GM12891 (cell line): ENCODE measurements around the gene SHISA5.
A peak's percentile ranks its signal among the peaks of the same experiment; 100 is the strongest.
"Not testable (repeated sequence)": the region's sequence is repeated elsewhere in the genome, so short reads cannot be mapped to it uniquely, and the experiment has no call there.

ENCODE experiments used
- DNase-seq: peaks from one replicate; pipeline ENCODE4 v3.0.0; 2011; ENCODE audit warnings: low spot score; ENCODE audit not compliant: insufficient read length
- FAIRE-seq: peaks from 2 replicates; lab custom pipeline; 2011; peaks lifted over from hg19 to GRCh38; lab: Jason Lieb, UNC
- PAX5 ChIP-seq: IDR thresholded peaks from 2 replicates; pipeline ENCODE4 v1.6.1; 2011; ENCODE audit warnings: low read length, moderate library complexity, mild to moderate bottlenecking; ENCODE audit not compliant: insufficient read depth, severe bottlenecking
- POLR2A ChIP-seq: IDR thresholded peaks from 2 replicates; pipeline ENCODE4 v1.6.1; 2011; ENCODE audit warnings: low read depth, low read length, control low read depth
- POLR2AphosphoS5 ChIP-seq: IDR thresholded peaks from 2 replicates; pipeline ENCODE4 v1.6.1; 2011; ENCODE audit warnings: low read depth, low read length, control low read depth
- POU2F2 ChIP-seq: IDR thresholded peaks from 2 replicates; pipeline ENCODE4 v1.6.1; 2011; ENCODE audit warnings: low read depth, mild to moderate bottlenecking, control low read depth, low read length, moderate library complexity
- SPI1 ChIP-seq: IDR thresholded peaks from 2 replicates; pipeline ENCODE4 v1.6.1; 2011; ENCODE audit warnings: low read depth, low read length, control low read depth
- TAF1 ChIP-seq: IDR thresholded peaks from 2 replicates; pipeline ENCODE4 v1.6.1; 2011; ENCODE audit warnings: low read depth, low read length, control low read depth

Gene SHISA5

DNA sequence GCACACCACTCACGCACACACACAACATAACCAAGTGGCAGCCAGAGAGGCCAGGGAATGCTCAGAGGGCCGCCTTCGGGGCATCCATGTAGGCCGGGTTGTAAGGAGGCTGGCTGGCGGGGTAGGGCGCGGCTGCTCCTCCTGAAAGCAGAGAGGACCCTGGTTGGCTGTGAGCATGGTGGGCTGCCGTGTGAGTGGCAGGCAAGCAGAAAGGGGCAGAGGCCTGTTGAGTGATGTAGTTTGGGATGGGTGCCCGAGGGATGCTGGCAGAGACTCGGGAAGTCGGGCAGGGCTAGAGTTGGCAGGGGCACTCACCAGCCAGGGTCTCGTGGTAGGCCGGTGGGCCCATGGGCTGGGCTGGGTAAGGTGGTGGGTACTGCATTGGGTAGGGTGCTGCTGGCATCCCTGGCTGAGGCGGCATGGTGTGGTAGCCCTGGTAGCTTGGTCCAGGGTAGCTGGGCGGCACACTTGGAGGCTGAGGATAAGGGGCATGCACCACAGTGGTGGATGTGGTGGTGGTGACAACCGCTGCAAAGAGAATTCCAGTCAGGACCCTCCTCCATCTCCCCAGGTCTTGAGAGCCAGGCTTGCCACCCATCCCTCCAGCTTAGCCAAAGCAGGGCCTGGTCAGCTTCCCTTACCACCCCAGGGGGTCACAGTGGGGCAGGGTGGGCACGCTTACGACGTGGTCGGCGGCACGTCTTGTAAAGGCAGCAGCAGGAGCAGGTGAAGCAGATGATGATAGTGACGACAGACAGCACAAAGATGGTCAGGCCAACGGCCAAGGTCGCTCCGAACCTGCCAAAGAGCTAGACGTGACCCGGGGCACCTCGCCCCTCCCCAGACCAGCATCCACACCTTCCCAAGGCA, 34.7 kb downstream of the SHISA5 start:
- 0 out of 2 replicates have a peak, but pooled peaks have one; percentile 25 for TF ChIP-seq POLR2AphosphoS5
- TF ChIP-seq PAX5 = no peak
- no peak for DNase-seq
- FAIRE-seq = no peak

DNA sequence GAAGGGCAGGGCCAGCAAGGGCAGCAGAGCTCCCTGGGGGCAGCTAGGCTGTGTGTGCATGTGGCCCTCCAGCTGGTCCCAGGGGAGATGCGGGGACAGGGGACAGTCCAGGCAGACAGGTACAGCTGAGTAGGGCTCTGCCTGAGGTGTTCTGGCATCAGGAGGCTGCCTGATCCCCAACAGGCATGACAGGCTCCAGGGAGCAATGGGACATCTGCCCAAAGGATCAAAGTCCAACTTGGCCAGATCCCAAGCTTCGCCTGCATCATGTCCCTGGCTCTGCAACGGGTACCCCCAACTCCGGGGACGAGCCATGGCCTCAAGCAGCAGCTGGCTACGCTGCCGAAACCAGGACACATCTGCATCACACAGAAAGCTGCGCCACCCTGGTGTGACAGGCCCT, 35.6 kb downstream of the SHISA5 start:
- TF ChIP-seq POLR2AphosphoS5 (peak; percentile 20; the same call in 1 of the 2 replicates), POU2F2 (no peak)
- FAIRE-seq (no peak), DNase-seq (no peak)

DNA sequence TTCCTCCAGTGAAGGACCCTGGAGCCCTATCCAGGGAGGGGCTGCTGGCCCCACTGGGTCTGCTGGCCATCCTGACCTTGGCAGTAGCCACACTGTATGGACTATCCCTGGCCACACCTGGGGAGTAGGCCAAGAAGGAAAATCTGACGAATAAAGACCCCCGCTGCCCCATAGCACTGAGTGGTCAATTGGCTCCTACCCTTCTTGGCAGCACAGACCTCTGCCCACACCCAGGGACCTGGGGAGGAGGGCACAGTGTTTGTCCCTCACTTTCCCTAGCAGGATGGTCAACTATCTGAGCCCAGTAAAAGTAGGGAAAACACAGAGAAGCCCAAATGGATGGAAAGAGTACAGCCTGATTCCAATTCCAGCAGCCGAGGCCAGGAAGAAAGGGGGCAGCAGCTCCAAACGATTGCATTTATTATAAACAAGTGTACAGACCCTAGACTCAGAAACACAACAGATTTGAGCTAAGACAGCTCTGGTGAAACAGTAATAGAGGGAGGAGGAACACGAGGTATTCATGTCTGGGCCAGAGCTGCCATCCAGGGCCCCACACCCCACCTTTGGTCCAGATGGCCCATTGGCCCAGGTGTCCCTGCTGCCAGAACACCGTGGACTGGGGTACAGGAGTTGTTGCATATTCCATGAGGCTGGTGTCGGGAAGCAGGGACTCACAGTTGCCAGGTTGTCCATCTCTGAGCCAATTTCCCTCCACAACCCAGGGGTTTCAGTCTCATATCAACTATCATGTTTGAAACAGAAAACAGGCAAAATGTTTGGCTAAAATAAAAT, 36.3 kb downstream of the SHISA5 start:
- no peak for TF ChIP-seq POLR2A
- no peak for TF ChIP-seq PAX5
- no peak for TF ChIP-seq POU2F2
- no peak for TF ChIP-seq POLR2AphosphoS5
- TF ChIP-seq TAF1 = no peak
- TF ChIP-seq SPI1 = no peak
- DNase-seq (no peak), FAIRE-seq (no peak)

DNA sequence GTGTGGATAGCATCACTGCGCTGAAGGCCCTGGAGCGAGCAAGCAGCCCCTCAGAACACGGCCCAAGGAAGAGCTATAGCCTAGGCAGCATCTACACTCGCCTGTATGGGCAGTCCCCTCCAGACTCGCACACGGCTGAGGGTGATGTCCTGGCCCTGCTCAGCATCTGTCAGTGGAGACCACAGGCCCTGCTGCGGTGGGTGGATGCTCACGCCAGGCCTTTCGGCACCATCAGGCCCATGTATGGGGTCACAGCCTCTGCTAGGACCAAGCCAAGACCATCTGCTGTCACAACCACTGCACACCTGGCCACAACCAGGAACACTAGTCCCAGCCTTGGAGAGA, 36.9 kb downstream of the SHISA5 start:
- DNase-seq (no peak), FAIRE-seq (no peak)
- TF ChIP-seq TAF1 (no peak), POU2F2 (no peak), PAX5 (no peak), SPI1 (no peak), POLR2A (no peak), POLR2AphosphoS5 (no peak)

DNA sequence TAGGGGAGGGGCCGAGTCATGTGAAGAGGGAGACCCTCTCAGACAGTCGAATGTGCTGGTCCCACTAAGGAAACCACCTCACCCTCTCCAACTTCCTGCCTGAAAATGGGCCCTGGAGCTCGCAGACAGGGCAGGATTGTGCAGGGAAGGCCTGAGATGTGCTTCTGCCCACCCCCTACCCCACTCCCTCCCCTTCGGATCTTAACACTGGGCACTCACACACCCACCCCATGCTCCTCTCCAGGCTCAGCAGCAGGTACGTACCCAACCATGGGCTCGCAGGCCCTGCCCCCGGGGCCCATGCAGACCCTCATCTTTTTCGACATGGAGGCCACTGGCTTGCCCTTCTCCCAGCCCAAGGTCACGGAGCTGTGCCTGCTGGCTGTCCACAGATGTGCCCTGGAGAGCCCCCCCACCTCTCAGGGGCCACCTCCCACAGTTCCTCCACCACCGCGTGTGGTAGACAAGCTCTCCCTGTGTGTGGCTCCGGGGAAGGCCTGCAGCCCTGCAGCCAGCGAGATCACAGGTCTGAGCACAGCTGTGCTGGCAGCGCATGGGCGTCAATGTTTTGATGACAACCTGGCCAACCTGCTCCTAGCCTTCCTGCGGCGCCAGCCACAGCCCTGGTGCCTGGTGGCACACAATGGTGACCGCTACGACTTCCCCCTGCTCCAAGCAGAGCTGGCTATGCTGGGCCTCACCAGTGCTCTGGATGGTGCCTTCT, 37.4 kb downstream of the SHISA5 start:
- DNase-seq (no peak), FAIRE-seq (peak; percentile 87)

DNA sequence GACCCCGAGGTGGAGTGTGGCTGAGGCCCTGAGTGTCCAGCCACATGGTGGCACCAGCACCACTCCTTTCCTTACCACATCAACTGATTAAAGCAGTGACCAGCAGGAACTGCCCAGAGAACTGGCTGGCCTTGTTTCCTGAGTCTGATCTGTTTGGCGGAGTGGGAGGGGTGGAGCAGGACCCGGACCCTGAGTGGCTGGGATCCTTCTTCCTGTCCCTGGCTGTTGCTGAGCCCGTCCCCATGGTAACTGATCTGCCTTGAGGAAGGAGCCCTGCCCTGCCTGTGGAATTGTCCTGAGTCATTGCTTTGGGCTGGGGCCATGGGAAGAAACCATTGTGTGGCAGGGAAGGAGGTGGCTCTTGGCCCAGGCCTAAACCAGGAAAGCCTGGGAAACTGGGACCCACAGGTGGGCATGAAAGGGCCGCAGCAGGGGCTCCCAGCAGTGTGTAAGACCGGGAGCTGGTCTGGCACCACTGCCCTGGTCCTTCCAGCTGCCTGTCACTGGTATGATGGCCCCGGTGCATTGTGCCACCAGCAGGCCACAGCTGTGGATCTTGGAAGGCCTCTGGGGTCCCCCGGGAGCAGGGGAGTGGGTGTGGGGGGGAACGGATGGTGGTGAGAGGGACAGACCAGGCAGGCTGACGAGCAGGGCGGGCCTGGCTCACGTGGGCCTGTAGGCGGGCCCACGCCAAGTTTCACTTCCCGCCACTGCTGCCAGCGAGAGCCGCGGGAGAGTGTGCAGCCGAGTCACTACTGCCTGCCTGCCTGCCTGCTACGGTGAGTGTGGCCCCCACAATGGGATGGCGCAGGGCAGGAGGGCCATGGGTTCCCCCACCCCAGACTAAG, 38.2 kb downstream of the SHISA5 start:
- DNase-seq (peak; percentile 94), FAIRE-seq (peak; percentile 99)
- TF ChIP-seq POU2F2 = no peak
- peak; percentile 96 for TF ChIP-seq SPI1
- peak; percentile 97 for TF ChIP-seq POLR2AphosphoS5
- peak; percentile 17 for TF ChIP-seq PAX5
- peak; percentile 96 for TF ChIP-seq POLR2A
- TF ChIP-seq TAF1 = peak; percentile 94

More for the DNA sequence above, 37.4 kb downstream of the SHISA5 start:
- TF ChIP-seq TAF1 (no peak), PAX5 (no peak), POLR2A (peak; percentile 60; the same call in 1 of the 2 replicates), POU2F2 (peak; percentile 52; the same call in 1 of the 2 replicates), POLR2AphosphoS5 (no peak)

DNA sequence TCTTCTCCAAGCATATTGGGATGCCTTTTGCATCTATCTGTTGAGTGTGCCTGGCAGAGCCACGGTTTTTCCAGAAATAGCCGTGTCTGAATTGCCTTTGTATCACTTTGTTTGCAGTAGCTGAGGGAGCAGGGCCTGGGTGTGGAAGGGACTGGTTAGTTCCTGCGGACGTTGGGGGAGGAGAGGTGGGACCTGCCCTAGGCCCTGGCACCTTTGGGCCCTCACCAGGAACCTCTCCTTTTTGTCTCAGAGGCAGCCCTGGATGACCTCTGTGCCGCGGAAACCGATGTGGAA, 38.8 kb downstream of the SHISA5 start:
- no peak for DNase-seq
- FAIRE-seq = no peak
- TF ChIP-seq POU2F2 (no peak), TAF1 (no peak), PAX5 (no peak), POLR2A (no peak), SPI1 (no peak), POLR2AphosphoS5 (no peak)

DNA sequence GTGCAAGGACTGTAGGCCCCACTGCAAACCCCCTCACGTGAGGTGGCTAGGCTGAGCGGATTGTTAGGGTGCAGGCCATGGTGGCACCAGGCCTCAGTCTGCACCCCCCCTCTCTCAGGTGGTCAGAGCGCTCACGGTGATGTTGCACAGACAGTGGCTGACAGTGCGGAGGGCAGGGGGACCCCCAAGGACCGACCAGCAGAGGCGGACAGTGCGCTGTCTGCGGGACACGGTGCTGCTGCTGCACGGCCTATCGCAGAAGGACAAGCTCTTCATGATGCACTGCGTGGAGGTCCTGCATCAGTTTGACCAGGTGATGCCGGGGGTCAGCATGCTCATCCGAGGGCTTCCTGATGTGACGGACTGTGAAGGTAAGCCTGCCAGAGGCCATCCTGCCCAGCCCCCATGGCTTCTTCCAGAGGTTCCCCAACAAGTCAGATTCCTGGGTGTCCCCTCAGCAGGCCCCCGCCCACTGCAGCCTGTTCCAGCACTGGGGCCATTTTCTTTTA, 39.2 kb downstream of the SHISA5 start:
- FAIRE-seq = no peak
- TF ChIP-seq TAF1 (no peak), POLR2AphosphoS5 (no peak), POLR2A (no peak), PAX5 (no peak), POU2F2 (no peak), SPI1 (no peak)
- no peak for DNase-seq

DNA sequence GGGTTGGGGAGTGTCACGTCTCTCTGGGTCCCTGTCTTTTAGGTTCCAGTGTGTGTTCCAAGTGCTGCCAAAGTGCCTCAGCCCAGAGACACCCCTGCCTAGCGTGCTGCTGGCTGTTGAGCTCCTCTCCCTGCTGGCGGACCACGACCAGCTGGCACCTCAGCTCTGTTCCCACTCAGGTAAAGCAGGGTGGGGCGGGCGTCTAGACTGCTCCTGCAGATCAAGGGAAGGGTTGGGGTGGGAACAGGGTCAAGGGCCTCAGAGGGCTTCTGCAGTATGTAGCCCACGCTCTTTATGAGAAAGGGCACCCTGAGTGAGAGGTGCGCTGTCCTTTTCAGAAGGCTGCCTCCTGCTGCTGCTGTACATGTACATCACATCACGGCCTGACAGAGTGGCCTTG, 40.3 kb downstream of the SHISA5 start:
- TF ChIP-seq SPI1 = no peak
- TF ChIP-seq POLR2AphosphoS5 = no peak
- TF ChIP-seq TAF1 = no peak
- TF ChIP-seq PAX5 = no peak
- TF ChIP-seq POLR2A = no peak
- TF ChIP-seq POU2F2 = no peak
- FAIRE-seq (no peak), DNase-seq (no peak)

DNA sequence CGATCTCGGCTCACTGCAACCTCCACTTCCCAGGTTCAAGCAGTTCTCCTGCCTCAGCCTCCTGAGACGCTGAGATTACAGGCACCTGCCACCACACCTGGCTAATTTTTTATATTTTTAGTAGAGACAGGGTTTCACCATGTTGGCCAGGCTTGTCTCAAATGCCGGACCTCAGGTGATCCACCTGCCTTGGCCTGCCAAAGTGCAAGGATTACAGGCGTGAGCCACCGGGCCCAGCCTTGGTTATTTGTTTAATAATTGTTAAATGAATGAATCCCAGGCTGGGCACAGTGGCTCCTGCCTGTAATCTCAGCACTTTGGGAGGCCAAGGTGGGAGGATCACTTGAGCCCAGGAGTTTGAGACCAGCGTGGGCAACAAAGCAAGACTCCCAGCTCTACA, 42.2 kb downstream of the SHISA5 start:
- not testable (repeated sequence) for FAIRE-seq, DNase-seq
